Vagina (tissue), 2 donors: ENCODE measurements around the gene MBNL2. TPM values are rescaled to one million over a fixed set of nuclear protein-coding genes. Genes with fewer than 3 reads are reported as not detected.

ENCODE experiments used
- DNase-seq, 2 donors: peaks; one replicate each; pipeline ENCODE4 v3.0.0-alpha.2; 2017; ENCODE audit errors: extremely low spot score in 2 of 2
- H3K27ac ChIP-seq: fragments of 200-600 bp; sonication (generic); one replicate; pipeline ENCODE4 v1.5.1; 2019
- H3K27me3 ChIP-seq: fragments of 200-600 bp; sonication (generic); one replicate; pipeline ENCODE4 v1.5.1; 2019
- H3K36me3 ChIP-seq, 2 donors: fragments of 200-600 bp; sonication (generic); one replicate each; pipeline ENCODE4 v1.5.1; 2017 to 2019
- H3K4me1 ChIP-seq: fragments of 200-600 bp; sonication (generic); one replicate; pipeline ENCODE4 v1.5.1; 2019
- H3K4me3 ChIP-seq, 2 donors: fragments of 200-600 bp; sonication (generic); 1 replicate in 1 of 2; 2 replicates in 1 of 2; pipeline ENCODE4 v1.5.1; 2016 to 2019
- H3K9me3 ChIP-seq: fragments of 200-600 bp; sonication (generic); one replicate; pipeline ENCODE4 v1.5.1; 2019
- POLR2A ChIP-seq, 2 donors: fragments of 450-650 bp; IDR thresholded peaks; one replicate each; pipeline ENCODE4 v1.6.1; 2017; ENCODE audit warnings: antibody characterized with exemption in 2 of 2, mild to moderate bottlenecking in 2 of 2, moderate library complexity in 2 of 2
- POLR2AphosphoS5 ChIP-seq, 2 donors: sonication (generic); formaldehyde crosslinking; IDR thresholded peaks; one replicate each; pipeline ENCODE4 v1.9.0; 2017; ENCODE audit warnings: antibody characterized with exemption in 2 of 2, mild to moderate bottlenecking in 2 of 2, low read depth in 1 of 2; ENCODE audit not compliant: insufficient read depth in 1 of 2
- intact Hi-C: fragments of 100-400 bp; cut with DNase I; formaldehyde crosslinking; loops from one replicate; pipeline ENCODE4 v1.15.1; 2023
- total RNA-seq: library from RNA; depleted of rRNA; stranded (reverse); fragments of >200 nt; gene quantifications from one replicate; pipeline ENCODE4 v1.2.3, GENCODE V29; 2016
- TF ChIP-seq, protein P1 (sequence below), 3 experiments: fragments of 450-650 bp in 2 of 3; fragments of 200-600 bp in 1 of 3; sonication (generic) in 1 of 3; IDR thresholded peaks; one replicate each; pipeline ENCODE4 v1.5.1; 2017 to 2019; ENCODE audit warnings: antibody characterized with exemption in 3 of 3, mild to moderate bottlenecking in 2 of 3, moderate library complexity in 2 of 3

MBNL2 gene
- total RNA-seq, 1 donor from 2014 or later, result 63.1 TPM

DNA sequence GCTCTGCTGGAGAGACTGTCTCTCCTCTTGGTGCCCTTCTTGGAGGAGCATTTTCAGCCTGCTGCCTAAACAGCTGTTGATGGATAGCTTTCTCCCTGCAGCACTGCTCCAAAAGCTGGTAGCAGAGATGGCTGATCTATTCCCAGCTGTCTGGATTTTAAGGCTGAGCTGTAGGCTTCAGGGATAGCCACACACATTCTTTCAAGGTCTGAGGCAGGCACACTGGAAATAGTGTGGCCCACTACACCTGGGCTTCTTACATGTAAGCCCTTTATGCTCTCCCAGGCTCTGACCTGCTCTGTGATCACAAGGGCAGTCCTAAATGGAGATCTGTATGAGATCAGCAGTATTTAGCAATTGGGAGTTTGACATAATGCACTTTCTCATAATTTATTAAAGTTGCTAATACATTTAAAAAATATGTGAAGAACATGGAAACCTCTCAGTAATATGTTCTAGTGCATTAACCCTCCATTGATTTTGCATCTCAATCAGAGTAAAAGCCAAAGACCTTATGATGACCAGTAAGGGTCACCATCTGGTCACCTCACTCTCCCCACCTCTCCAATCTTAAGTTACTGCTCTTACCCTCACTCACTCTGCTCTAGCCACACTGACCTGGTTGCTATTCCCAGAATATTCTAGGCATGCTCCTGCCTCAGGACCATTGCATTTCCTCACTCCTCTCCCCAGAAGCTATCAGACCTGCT lies 91.6 kb downstream of the MBNL2 start:
- H3K4me1 ChIP-seq, result peaks cover 51% of the 10 kb centered on the region
- intact Hi-C loops, result no loop called here
- no peak for TF ChIP-seq POLR2A (IDR thresholded peaks at IDR 0.05)
- no peak for TF ChIP-seq POLR2AphosphoS5 (IDR thresholded peaks at IDR 0.05; ENCODE audit: insufficient read depth in 1 of 2, low read depth in 1 of 2)
- TF ChIP-seq, protein P1, sequence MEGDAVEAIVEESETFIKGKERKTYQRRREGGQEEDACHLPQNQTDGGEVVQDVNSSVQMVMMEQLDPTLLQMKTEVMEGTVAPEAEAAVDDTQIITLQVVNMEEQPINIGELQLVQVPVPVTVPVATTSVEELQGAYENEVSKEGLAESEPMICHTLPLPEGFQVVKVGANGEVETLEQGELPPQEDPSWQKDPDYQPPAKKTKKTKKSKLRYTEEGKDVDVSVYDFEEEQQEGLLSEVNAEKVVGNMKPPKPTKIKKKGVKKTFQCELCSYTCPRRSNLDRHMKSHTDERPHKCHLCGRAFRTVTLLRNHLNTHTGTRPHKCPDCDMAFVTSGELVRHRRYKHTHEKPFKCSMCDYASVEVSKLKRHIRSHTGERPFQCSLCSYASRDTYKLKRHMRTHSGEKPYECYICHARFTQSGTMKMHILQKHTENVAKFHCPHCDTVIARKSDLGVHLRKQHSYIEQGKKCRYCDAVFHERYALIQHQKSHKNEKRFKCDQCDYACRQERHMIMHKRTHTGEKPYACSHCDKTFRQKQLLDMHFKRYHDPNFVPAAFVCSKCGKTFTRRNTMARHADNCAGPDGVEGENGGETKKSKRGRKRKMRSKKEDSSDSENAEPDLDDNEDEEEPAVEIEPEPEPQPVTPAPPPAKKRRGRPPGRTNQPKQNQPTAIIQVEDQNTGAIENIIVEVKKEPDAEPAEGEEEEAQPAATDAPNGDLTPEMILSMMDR (IDR thresholded peaks at IDR 0.05), result no peak

GRCh38 chr13:97316390-97316789 lies 94.3 kb downstream of the MBNL2 start:
- TF ChIP-seq POLR2A (IDR thresholded peaks at IDR 0.05) (no peak), POLR2AphosphoS5 (IDR thresholded peaks at IDR 0.05; ENCODE audit: insufficient read depth in 1 of 2, low read depth in 1 of 2) (no peak)
- TF ChIP-seq, protein P1 (IDR thresholded peaks at IDR 0.05), result no peak
- Histone ChIP-seq H3K36me3 (no peaks in the 10 kb centered on the region), H3K27me3 (no peaks in the 10 kb centered on the region), H3K27ac (no peak overlapping the region), H3K4me1 (peaks cover 56% of the 10 kb centered on the region), H3K4me3 (no peak overlapping the region), H3K9me3 (no peaks in the 10 kb centered on the region)
- no peak for DNase-seq
- intact Hi-C loops, result no loop called here

More for the DNA sequence above, 91.6 kb downstream of the MBNL2 start:
- Histone ChIP-seq H3K4me3 (no peak overlapping the region), H3K36me3 (no peaks in the 10 kb centered on the region), H3K27ac (no peak overlapping the region), H3K9me3 (no peaks in the 10 kb centered on the region), H3K27me3 (no peaks in the 10 kb centered on the region)
- DNase-seq, result no peak

- H3K4me1 ChIP-seq, result peaks cover 61% of the 10 kb centered on the region
- TF ChIP-seq, protein P1 (IDR thresholded peaks at IDR 0.05), result no peak
- TF ChIP-seq POLR2A (IDR thresholded peaks at IDR 0.05) (no peak), POLR2AphosphoS5 (IDR thresholded peaks at IDR 0.05; ENCODE audit: insufficient read depth in 1 of 2, low read depth in 1 of 2) (no peak)
Observed at GRCh38 chr13:97317933-97318332, 95.8 kb downstream of the MBNL2 start.

DNA sequence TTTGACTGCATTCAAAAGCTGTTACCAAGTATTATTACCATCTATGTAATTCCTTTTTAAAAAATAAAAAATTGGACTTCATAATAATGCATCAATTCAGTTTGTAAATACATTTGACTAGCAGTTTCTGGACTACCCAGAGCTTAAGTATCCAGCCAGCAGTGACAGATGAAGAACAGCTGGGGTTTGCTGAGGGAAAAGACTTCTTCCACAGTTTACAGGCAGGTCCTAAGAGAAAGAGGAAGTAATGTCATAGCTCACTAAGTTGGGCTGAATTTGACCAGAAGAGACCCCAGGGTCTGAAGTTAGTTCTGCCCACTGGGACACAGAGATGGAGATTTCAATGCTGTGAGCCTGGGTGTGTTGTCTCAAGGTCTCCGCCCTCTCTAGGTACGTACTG lies 96.4 kb downstream of the MBNL2 start:
- intact Hi-C loops, result no loop called here
- Histone ChIP-seq H3K4me1 (peaks cover 61% of the 10 kb centered on the region), H3K9me3 (no peaks in the 10 kb centered on the region), H3K27ac (peak overlapping the region; percentile 53), H3K4me3 (no peak overlapping the region), H3K36me3 (no peaks in the 10 kb centered on the region), H3K27me3 (no peaks in the 10 kb centered on the region)
- TF ChIP-seq POLR2AphosphoS5 (IDR thresholded peaks at IDR 0.05; ENCODE audit: insufficient read depth in 1 of 2, low read depth in 1 of 2), result no peak
- TF ChIP-seq POLR2A (IDR thresholded peaks at IDR 0.05), result no peak
- TF ChIP-seq, protein P1 (IDR thresholded peaks at IDR 0.05), result no peak
- no peak for DNase-seq

More at GRCh38 chr13:97317933-97318332, 95.8 kb downstream of the MBNL2 start:
- intact Hi-C loops, result no loop called here
- no peaks in the 10 kb centered on the region for H3K27me3 ChIP-seq
- no peaks in the 10 kb centered on the region for H3K36me3 ChIP-seq
- DNase-seq, result no peak
- H3K4me3 ChIP-seq, result no peak overlapping the region
- no peaks in the 10 kb centered on the region for H3K9me3 ChIP-seq
- H3K27ac ChIP-seq, result peak overlapping the region; percentile 53

- Histone ChIP-seq H3K36me3 (no peaks in the 10 kb centered on the region), H3K4me3 (no peak overlapping the region), H3K4me1 (peaks cover 61% of the 10 kb centered on the region), H3K27ac (peak overlapping the region; percentile 53), H3K9me3 (no peaks in the 10 kb centered on the region), H3K27me3 (no peaks in the 10 kb centered on the region)
- TF ChIP-seq POLR2A (IDR thresholded peaks at IDR 0.05) (no peak), POLR2AphosphoS5 (IDR thresholded peaks at IDR 0.05; ENCODE audit: insufficient read depth in 1 of 2, low read depth in 1 of 2) (no peak)
- TF ChIP-seq, protein P1 (IDR thresholded peaks at IDR 0.05), result no peak
- DNase-seq, result no peak
- intact Hi-C loops, result no loop called here
Observed at GRCh38 chr13:97319113-97319720, 97.1 kb downstream of the MBNL2 start.
